HepG2 (cell line): ENCODE results near the gene SLC15A3. TPM values are rescaled to one million over a fixed set of nuclear protein-coding genes. Genes with fewer than 3 reads are reported as not detected.

Experiments
- ATAC-seq: fragments of 200-7000 bp; cut with Tn5 transposase; 3 replicates; pipeline ENCODE4 v1.9.1; 2020; ENCODE audit warnings: mild to moderate bottlenecking, moderate library complexity
- BruUV-seq: library from RNA; stranded (reverse); fragments of 400-500 nt; replicated peaks from 2 replicates; lab custom pipeline; 2021; lab: Mats Ljungman, UMichigan
- CTCF ChIA-PET: fragments of 300-600 bp; formaldehyde crosslinking; extraction: SDS; loops from one replicate; lab custom pipeline; 2021; ENCODE audit warnings: low total read pairs, inconsistent platforms, low intra/inter-chr PET ratio; lab: Yijun Ruan, JAX
- POLR2A ChIA-PET: fragments of 350-600 bp; sonication (Branson Sonifier 250); formaldehyde crosslinking; loops from one replicate; lab custom pipeline; 2020; ENCODE audit warnings: antibody characterized with exemption, inconsistent platforms; lab: Yijun Ruan, JAX
- DNase-seq: peaks from one replicate; pipeline ENCODE4 v3.0.0-alpha.2; 2015; ENCODE audit warnings: low spot score
- FAIRE-seq: peaks from 3 replicates; lab custom pipeline; 2011; peaks lifted over from hg19 to GRCh38; lab: Jason Lieb, UNC
- H2AFZ ChIP-seq: one replicate; pipeline ENCODE4 v1.6.1; 2011; ENCODE audit warnings: low read length, inconsistent platforms
- H3K27ac ChIP-seq: fragments of 300-600 bp; 3 replicates; pipeline ENCODE4 v1.8.0; 2011; ENCODE audit warnings: mixed run types, mild to moderate bottlenecking, mixed read lengths, low read length, inconsistent platforms; ENCODE audit not compliant: insufficient read depth; ENCODE audit errors: extremely low read length
- H3K27me3 ChIP-seq, 2 experiments: fragments of 200-600 bp in 1 of 2; 2 replicates in 1 of 2; 3 replicates in 1 of 2; pipeline versions ENCODE4 v1.6.0 to v1.8.0; 2011; ENCODE audit warnings: low read length in 2 of 2, mild to moderate bottlenecking in 2 of 2, moderate library complexity in 2 of 2, inconsistent platforms in 1 of 2; ENCODE audit not compliant: insufficient read depth in 2 of 2, control insufficient read depth in 1 of 2
- H3K36me3 ChIP-seq, 2 experiments: fragments of 200-600 bp in 1 of 2; replicated peaks in 1 of 2; 2 replicates in 1 of 2; 3 replicates in 1 of 2; pipeline versions ENCODE4 v1.5.1 to v1.8.0; 2011; ENCODE audit warnings: low read length in 2 of 2, inconsistent platforms in 1 of 2; ENCODE audit not compliant: insufficient read depth in 2 of 2, control insufficient read depth in 1 of 2
- H3K4me1 ChIP-seq: 2 replicates; pipeline ENCODE4 v1.5.1; 2012; ENCODE audit warnings: low read length, inconsistent platforms; ENCODE audit not compliant: insufficient read depth
- H3K4me2 ChIP-seq: 2 replicates; pipeline ENCODE4 v1.6.0; 2011; ENCODE audit warnings: low read depth, low read length, inconsistent platforms
- H3K4me3 ChIP-seq, 3 experiments: fragments of 200-600 bp in 1 of 3; sonication (generic), shearing (Covaris generic) in 1 of 3; replicated peaks in 1 of 3; 2 replicates each; pipeline ENCODE4 v1.5.1; 2011 to 2016; ENCODE audit warnings: low read length in 3 of 3, inconsistent platforms in 2 of 3, low read depth in 2 of 3, mild to moderate bottlenecking in 2 of 3, control low read depth in 1 of 3, mixed read lengths in 1 of 3; ENCODE audit not compliant: insufficient read depth in 1 of 3
- H3K79me2 ChIP-seq: one replicate; pipeline ENCODE4 v1.6.1; 2011; ENCODE audit warnings: low read length, inconsistent platforms; ENCODE audit not compliant: insufficient read depth
- H3K9ac ChIP-seq: 2 replicates; pipeline ENCODE4 v1.6.0; 2011; ENCODE audit warnings: mild to moderate bottlenecking, low read depth, low read length, inconsistent platforms; ENCODE audit not compliant: insufficient read depth
- H3K9me3 ChIP-seq: 2 replicates; pipeline ENCODE4 v1.5.1; 2012; ENCODE audit warnings: mild to moderate bottlenecking, low read length
- H4K20me1 ChIP-seq: 2 replicates; pipeline ENCODE4 v1.6.0; 2011; ENCODE audit warnings: inconsistent platforms, mild to moderate bottlenecking, low read length, moderate library complexity; ENCODE audit not compliant: insufficient read depth
- ADNP ChIP-seq: sonication (generic); formaldehyde crosslinking; IDR thresholded peaks from 2 replicates; pipeline ENCODE4 v1.4.0; 2020; ENCODE audit warnings: missing genetic modification reagents
- HNF4G ChIP-seq, 2 experiments: sonication (generic) in 1 of 2; formaldehyde crosslinking in 1 of 2; IDR thresholded peaks; 2 replicates each; pipeline versions ENCODE4 v1.4.0 to v1.6.1; 2011 to 2020; ENCODE audit warnings: borderline replicate concordance in 2 of 2, low read depth in 2 of 2, mild to moderate bottlenecking in 2 of 2, low read length in 1 of 2, missing genetic modification reagents in 1 of 2, moderate library complexity in 1 of 2
- IKZF4 ChIP-seq: sonication (generic); formaldehyde crosslinking; IDR thresholded peaks from 2 replicates; pipeline ENCODE4 v1.5.1; 2020; ENCODE audit warnings: borderline replicate concordance, mild to moderate bottlenecking, low read depth, missing genetic modification reagents; ENCODE audit errors: not compliant biosample characterization
- MATR3 ChIP-seq: sonication (generic); formaldehyde crosslinking; IDR thresholded peaks from 2 replicates; pipeline ENCODE4 v1.4.0; 2020; ENCODE audit warnings: missing genetic modification reagents
- PITX1 ChIP-seq: sonication (generic); formaldehyde crosslinking; IDR thresholded peaks from 2 replicates; pipeline ENCODE4 v1.5.1; 2020; ENCODE audit warnings: mild to moderate bottlenecking, missing genetic modification reagents
- RNF2 ChIP-seq: fragments of 450-650 bp; conservative IDR thresholded peaks from 2 replicates; pipeline ENCODE4 v1.6.1; 2016; ENCODE audit warnings: low read depth
- SMAD9 ChIP-seq: sonication (generic); formaldehyde crosslinking; IDR thresholded peaks from 2 replicates; pipeline ENCODE4 v1.5.1; 2020; ENCODE audit warnings: mild to moderate bottlenecking, missing genetic modification reagents
- UBTF ChIP-seq: sonication (generic); formaldehyde crosslinking; IDR thresholded peaks from 2 replicates; pipeline ENCODE4 v1.4.0; 2020; ENCODE audit warnings: mild to moderate bottlenecking, missing genetic modification reagents
- ZNF124 ChIP-seq: sonication (generic); formaldehyde crosslinking; IDR thresholded peaks from 2 replicates; pipeline ENCODE4 v1.4.0; 2020; ENCODE audit warnings: missing genetic modification reagents
- ZNF773 ChIP-seq: sonication (generic); formaldehyde crosslinking; IDR thresholded peaks from 2 replicates; pipeline ENCODE4 v1.4.0; 2020; ENCODE audit warnings: missing genetic modification reagents, borderline replicate concordance
- WGBS: methylation state at CpG from one replicate; pipeline ENCODE4 v1.1.6; 2017; ENCODE audit warnings: low lambda C conversion rate; 5-methylcytosine and 5-hydroxymethylcytosine counted together
- in situ Hi-C: cut with HindIII; loops from 2 replicates; pipeline ENCODE4 v1.10.0; 2017; ENCODE audit warnings: low pct_unique_long_range_greater_than_20kb; ENCODE audit not compliant: extremely low pct_ligation_motif_present
- intact Hi-C: fragments of 100-400 bp; cut with micrococcal nuclease; formaldehyde crosslinking; loops from one replicate; pipeline ENCODE4 v1.10.0; 2022; ENCODE audit not compliant: unreplicated experiment
- polyA plus RNA-seq, 8 experiments: library from polyadenylated mRNA; depleted of rRNA in 3 of 8; stranded (reverse) in 7 of 8; unstranded in 1 of 8; fragments of >200 nt; fragmentation: Illumina TruSeq in 4 of 8; extraction: Trizol in 4 of 8; gene quantifications; 2 replicates each; pipeline versions ENCODE4 v1.2.1 to v1.2.3, GENCODE V29; 2011 to 2016; ENCODE audit warnings: low read depth in 4 of 8, missing spikeins in 1 of 8, mixed read lengths in 1 of 8; ENCODE audit not compliant: insufficient read depth in 1 of 8
- total RNA-seq, 5 experiments: library from RNA; depleted of rRNA; stranded (reverse); fragments of >200 nt; fragmentation: Illumina TruSeq; extraction: Trizol; gene quantifications; 2 replicates each; pipeline ENCODE4 v1.2.3, GENCODE V29; 2016; ENCODE audit warnings: low read depth in 1 of 5
- TF ChIP-seq, protein P1 (sequence below): sonication (generic); formaldehyde crosslinking; IDR thresholded peaks from 2 replicates; pipeline ENCODE4 v1.5.1; 2020; ENCODE audit warnings: mild to moderate bottlenecking, missing genetic modification reagents

The SLC15A3 gene
- total and polyA plus RNA-seq, 2 of the 13 experiments (the other 11 are each of a cell fraction or from before 2014, with no cell fraction given): 0.45 to 0.77 TPM

DNA sequence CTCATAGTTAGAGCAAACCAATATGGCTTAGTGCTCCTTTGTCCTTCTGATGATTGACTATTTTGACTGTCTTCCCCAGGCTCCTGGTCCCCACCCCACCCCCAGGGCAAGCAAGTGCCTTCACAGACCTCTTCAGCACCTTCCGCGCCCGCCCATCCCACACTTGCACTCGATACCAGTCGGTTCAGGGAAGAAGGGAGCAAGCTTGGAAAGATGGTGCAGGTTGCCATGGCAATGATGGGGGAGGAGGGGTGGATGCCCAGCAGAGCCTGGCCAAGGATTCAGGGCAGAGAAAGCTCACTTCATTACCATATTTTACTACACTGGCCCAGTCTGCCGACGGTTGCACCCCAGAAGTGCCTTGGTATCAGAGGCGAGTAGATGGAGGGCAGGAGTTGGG, 25.5 kb downstream of the SLC15A3 start (continued):
- no peak for TF ChIP-seq UBTF (CRISPR knock-in tag)
- TF ChIP-seq RNF2: no peak
- TF ChIP-seq PITX1 (CRISPR knock-in tag): no peak
- no peak for TF ChIP-seq HNF4G (IDR thresholded peaks at IDR 0.05; ENCODE audit: borderline replicate concordance, low read depth, low read length)
- no peak for TF ChIP-seq HNF4G (CRISPR knock-in tag; IDR thresholded peaks at IDR 0.05; ENCODE audit: borderline replicate concordance, low read depth)
- TF ChIP-seq, protein P1, sequence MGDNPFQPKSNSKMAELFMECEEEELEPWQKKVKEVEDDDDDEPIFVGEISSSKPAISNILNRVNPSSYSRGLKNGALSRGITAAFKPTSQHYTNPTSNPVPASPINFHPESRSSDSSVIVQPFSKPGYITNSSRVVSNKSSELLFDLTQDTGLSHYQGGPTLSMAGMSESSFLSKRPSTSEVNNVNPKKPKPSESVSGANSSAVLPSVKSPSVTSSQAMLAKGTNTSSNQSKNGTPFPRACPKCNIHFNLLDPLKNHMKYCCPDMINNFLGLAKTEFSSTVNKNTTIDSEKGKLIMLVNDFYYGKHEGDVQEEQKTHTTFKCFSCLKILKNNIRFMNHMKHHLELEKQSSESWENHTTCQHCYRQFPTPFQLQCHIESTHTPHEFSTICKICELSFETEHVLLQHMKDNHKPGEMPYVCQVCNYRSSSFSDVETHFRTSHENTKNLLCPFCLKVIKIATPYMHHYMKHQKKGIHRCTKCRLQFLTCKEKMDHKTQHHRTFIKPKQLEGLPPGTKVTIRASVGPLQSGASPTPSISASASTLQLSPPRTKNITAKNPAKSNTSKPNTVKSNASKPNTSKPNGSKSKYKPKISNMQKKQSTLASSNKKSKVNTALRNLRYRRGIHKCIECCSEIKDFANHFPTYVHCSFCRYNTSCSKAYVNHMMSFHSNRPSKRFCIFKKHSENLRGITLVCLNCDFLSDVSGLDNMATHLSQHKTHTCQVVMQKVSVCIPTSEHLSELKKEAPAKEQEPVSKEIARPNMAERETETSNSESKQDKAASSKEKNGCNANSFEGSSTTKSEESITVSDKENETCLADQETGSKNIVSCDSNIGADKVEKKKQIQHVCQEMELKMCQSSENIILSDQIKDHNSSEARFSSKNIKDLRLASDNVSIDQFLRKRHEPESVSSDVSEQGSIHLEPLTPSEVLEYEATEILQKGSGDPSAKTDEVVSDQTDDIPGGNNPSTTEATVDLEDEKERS (CRISPR knock-in tag): no peak
- TF ChIP-seq, all 625 proteins: peak for 0

DNA sequence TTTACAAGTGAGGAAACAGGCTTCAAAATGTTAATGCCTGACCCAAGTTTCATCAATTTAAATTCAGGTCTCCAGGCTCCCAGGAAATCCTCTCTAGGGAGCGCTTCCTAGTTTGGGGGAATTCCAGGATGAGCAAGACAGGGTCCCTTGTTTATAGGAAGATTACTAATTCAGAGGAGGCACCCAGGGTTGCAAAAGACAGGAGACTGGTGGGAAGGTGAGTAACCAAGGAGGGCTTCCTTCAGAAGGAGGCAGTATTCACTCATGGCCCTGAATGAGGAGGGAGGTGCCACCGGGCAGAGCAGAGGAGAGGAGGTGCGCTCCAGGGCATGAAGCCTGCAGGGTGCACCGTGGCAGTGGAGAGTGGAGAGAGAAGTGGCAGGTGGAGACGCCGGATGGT, 26.1 kb downstream of the SLC15A3 start:
- Histone ChIP-seq H3K79me2 (no peaks in the 10 kb centered on the region), H3K4me1 (peaks cover 32% of the 10 kb centered on the region), H3K9me3 (no peaks in the 10 kb centered on the region), H3K4me3 (peak overlapping the region in 1 of 3 experiments; percentile 22; a peak in 2 of 6 replicates), H3K27ac (no peak overlapping the region), H2AFZ (no peak overlapping the region), H3K9ac (no peak overlapping the region), H4K20me1 (no peaks in the 10 kb centered on the region), H3K4me2 (peak overlapping the region; percentile 92; the same call in 1 of the 2 replicates), H3K27me3 (no peaks in the 10 kb centered on the region; a peak in 1 of 5 replicates), H3K36me3 (peaks cover 0 to 2% of the 10 kb centered on the region in 2 experiments; a peak in 2 of 5 replicates)
- ATAC-seq (no peak), DNase-seq (no peak), FAIRE-seq (no peak)
- in situ Hi-C loops: no loop called here
- WGBS: 91% methylated on average over 6 of the region's 6 CpGs
- ChIA-PET POLR2A (no interaction called here), CTCF (no interaction called here)
- BruUV-seq: TSS peak; percentile 54
- TF ChIP-seq SMAD9 (CRISPR knock-in tag) (no peak), ADNP (CRISPR knock-in tag) (no peak), ZNF124 (CRISPR knock-in tag) (no peak), IKZF4 (CRISPR knock-in tag) (no peak), MATR3 (CRISPR knock-in tag) (no peak), ZNF773 (CRISPR knock-in tag) (no peak)
- intact Hi-C loops: no loop called here
